ENCODE results near the gene NTSR1. TPM values are rescaled to one million over a fixed set of nuclear protein-coding genes. Genes with fewer than 3 reads are reported as not detected.
A peak's percentile ranks its signal among the peaks of the same experiment; 100 is the strongest.

The NTSR1 gene
- total RNA-seq, 1 experiment from 2014 or later, result 44.1 TPM

DNA sequence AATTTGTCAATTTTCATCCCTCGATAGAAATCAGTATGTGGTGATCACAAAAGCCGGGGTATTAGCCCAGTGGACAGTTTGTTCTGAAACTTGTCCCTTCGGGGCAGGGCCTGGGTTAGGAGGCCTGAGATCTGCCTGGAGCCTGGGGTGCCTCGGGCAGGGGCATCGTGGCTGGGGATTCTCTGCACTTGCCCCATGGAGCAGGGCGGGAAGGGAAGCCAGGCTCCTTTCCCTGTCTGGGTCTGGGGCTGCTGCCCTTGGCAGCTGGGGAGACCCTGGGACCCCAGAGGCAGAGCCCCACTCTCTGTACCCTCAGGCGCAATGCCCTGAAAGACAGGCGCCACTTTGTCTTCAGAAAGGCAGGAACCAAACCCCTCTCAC lies 27.4 kb downstream of the NTSR1 start:
- no TSS peak for BruUV-seq (replicated peaks)
- in situ Hi-C loops (cut with HindIII; ENCODE audit: low pct_unique_long_range_greater_than_20kb, low sequenced_read_pairs), result no loop called here
- intact Hi-C loops (cut with micrococcal nuclease; ENCODE audit: unreplicated experiment), result no loop called here

GRCh38 chr20:62736407-62737071 lies 27.9 kb downstream of the NTSR1 start:
- in situ Hi-C loops (cut with HindIII; ENCODE audit: low pct_unique_long_range_greater_than_20kb, low sequenced_read_pairs), result no loop called here
- no peaks in the 10 kb centered on the region for H3K27me3 ChIP-seq (ENCODE audit: control insufficient read depth, insufficient read depth, low read length)
- H3K27ac ChIP-seq (ENCODE audit: low read length), result peak overlapping the region; percentile 72
- 0 out of 2 replicates have a peak, but pooled peaks cover 2% of the 10 kb centered on the region for H3K36me3 ChIP-seq (ENCODE audit: control insufficient read depth, insufficient read depth, low read length)
- no TSS peak for BruUV-seq (replicated peaks)
- H3K4me1 ChIP-seq (ENCODE audit: control insufficient read depth, insufficient read depth, low read length), result peaks cover 81% of the 10 kb centered on the region
- intact Hi-C loops (cut with micrococcal nuclease; ENCODE audit: unreplicated experiment), result no loop called here
- no peak overlapping the region for H3K4me3 ChIP-seq (ENCODE audit: low read depth in 2 of 2, low read length in 2 of 2)
- ChIA-PET CTCF (no interaction called here), POLR2A (no interaction called here)
- TF ChIP-seq, protein P1, sequence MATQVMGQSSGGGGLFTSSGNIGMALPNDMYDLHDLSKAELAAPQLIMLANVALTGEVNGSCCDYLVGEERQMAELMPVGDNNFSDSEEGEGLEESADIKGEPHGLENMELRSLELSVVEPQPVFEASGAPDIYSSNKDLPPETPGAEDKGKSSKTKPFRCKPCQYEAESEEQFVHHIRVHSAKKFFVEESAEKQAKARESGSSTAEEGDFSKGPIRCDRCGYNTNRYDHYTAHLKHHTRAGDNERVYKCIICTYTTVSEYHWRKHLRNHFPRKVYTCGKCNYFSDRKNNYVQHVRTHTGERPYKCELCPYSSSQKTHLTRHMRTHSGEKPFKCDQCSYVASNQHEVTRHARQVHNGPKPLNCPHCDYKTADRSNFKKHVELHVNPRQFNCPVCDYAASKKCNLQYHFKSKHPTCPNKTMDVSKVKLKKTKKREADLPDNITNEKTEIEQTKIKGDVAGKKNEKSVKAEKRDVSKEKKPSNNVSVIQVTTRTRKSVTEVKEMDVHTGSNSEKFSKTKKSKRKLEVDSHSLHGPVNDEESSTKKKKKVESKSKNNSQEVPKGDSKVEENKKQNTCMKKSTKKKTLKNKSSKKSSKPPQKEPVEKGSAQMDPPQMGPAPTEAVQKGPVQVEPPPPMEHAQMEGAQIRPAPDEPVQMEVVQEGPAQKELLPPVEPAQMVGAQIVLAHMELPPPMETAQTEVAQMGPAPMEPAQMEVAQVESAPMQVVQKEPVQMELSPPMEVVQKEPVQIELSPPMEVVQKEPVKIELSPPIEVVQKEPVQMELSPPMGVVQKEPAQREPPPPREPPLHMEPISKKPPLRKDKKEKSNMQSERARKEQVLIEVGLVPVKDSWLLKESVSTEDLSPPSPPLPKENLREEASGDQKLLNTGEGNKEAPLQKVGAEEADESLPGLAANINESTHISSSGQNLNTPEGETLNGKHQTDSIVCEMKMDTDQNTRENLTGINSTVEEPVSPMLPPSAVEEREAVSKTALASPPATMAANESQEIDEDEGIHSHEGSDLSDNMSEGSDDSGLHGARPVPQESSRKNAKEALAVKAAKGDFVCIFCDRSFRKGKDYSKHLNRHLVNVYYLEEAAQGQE (IDR thresholded peaks at IDR 0.05; ENCODE audit: insufficient read depth in 1 of 2, low read depth in 2 of 2, low read length in 1 of 2), result no peak
- no peak for TF ChIP-seq SIN3A (IDR thresholded peaks at IDR 0.05; ENCODE audit: borderline replicate concordance, insufficient read depth, low read depth, low read length)
- TF ChIP-seq TCF7L2 (IDR thresholded peaks at IDR 0.05; ENCODE audit: low read depth, low read length), result no peak
- TF ChIP-seq POLR2AphosphoS5 (IDR thresholded peaks at IDR 0.05; ENCODE audit: low read depth, low read length), result no peak
- no peak for TF ChIP-seq CTCF (IDR thresholded peaks at IDR 0.05)
- H3K9me3 ChIP-seq (ENCODE audit: control insufficient read depth, insufficient read depth, low read depth, low read length), result no peaks in the 10 kb centered on the region
- ATAC-seq (no peak), DNase-seq (ENCODE audit: low read depth, low spot score) (no peak)

More for the DNA sequence above, 27.4 kb downstream of the NTSR1 start:
- POLR2A ChIA-PET, result no interaction called here
- Histone ChIP-seq H3K27ac (ENCODE audit: low read length) (peak overlapping the region; percentile 72), H3K4me1 (ENCODE audit: control insufficient read depth, insufficient read depth, low read length) (peaks cover 76% of the 10 kb centered on the region), H3K36me3 (ENCODE audit: control insufficient read depth, insufficient read depth, low read length) (0 out of 2 replicates have a peak, but pooled peaks cover 2% of the 10 kb centered on the region), H3K27me3 (ENCODE audit: control insufficient read depth, insufficient read depth, low read length) (no peaks in the 10 kb centered on the region), H3K4me3 (ENCODE audit: low read depth in 2 of 2, low read length in 2 of 2) (no peak overlapping the region), H3K9me3 (ENCODE audit: control insufficient read depth, insufficient read depth, low read depth, low read length) (no peaks in the 10 kb centered on the region)
- DNase-seq (ENCODE audit: low read depth, low spot score), result no peak
- no peak for TF ChIP-seq SIN3A (IDR thresholded peaks at IDR 0.05; ENCODE audit: borderline replicate concordance, insufficient read depth, low read depth, low read length)
- no peak for TF ChIP-seq CTCF (IDR thresholded peaks at IDR 0.05)
- TF ChIP-seq TCF7L2 (IDR thresholded peaks at IDR 0.05; ENCODE audit: low read depth, low read length), result no peak
- TF ChIP-seq, protein P1 (IDR thresholded peaks at IDR 0.05; ENCODE audit: insufficient read depth in 1 of 2, low read depth in 2 of 2, low read length in 1 of 2), result no peak
- no peak for TF ChIP-seq POLR2AphosphoS5 (IDR thresholded peaks at IDR 0.05; ENCODE audit: low read depth, low read length)
- CTCF ChIA-PET, result no interaction called here
- ATAC-seq, result no peak

All from Panc1 (cell line).